Measurements from ENCODE around the gene ST3GAL3. TPM values are rescaled to one million over a fixed set of nuclear protein-coding genes. Genes with fewer than 3 reads are reported as not detected.

The ST3GAL3 gene
- total and polyA plus RNA-seq, 2 donors (not counting 3 experiments of a cell fraction or from before 2014, with no cell fraction given), result 14.3 to 35.8 TPM

- CTCF ChIA-PET, result no interaction called here
Observed at GRCh38 chr1:43887748-43888147, 180.4 kb downstream of the ST3GAL3 start.

More at GRCh38 chr1:43887748-43888147, 180.4 kb downstream of the ST3GAL3 start:
- no peak overlapping the region for H3K4me2 ChIP-seq (ENCODE audit: insufficient read depth, low read length)
- H2AFZ ChIP-seq (ENCODE audit: low read depth, low read length), result no peak overlapping the region
- no peaks in the 10 kb centered on the region for H3K79me2 ChIP-seq (ENCODE audit: control insufficient read depth, insufficient read depth, low read length)
- no peak overlapping the region for H3K27ac ChIP-seq (ENCODE audit: insufficient read depth, low read depth, low read length)
- TF ChIP-seq POLR2A (IDR thresholded peaks at IDR 0.05; ENCODE audit: low read depth, low read length), result no peak
- TF ChIP-seq FOS (IDR thresholded peaks at IDR 0.05; ENCODE audit: borderline replicate concordance, insufficient read depth, low read length), result no peak
- TF ChIP-seq GATA2 (IDR thresholded peaks at IDR 0.05; ENCODE audit: insufficient read depth, insufficient read length, low read depth, low read length), result no peak
- TF ChIP-seq, protein P1, sequence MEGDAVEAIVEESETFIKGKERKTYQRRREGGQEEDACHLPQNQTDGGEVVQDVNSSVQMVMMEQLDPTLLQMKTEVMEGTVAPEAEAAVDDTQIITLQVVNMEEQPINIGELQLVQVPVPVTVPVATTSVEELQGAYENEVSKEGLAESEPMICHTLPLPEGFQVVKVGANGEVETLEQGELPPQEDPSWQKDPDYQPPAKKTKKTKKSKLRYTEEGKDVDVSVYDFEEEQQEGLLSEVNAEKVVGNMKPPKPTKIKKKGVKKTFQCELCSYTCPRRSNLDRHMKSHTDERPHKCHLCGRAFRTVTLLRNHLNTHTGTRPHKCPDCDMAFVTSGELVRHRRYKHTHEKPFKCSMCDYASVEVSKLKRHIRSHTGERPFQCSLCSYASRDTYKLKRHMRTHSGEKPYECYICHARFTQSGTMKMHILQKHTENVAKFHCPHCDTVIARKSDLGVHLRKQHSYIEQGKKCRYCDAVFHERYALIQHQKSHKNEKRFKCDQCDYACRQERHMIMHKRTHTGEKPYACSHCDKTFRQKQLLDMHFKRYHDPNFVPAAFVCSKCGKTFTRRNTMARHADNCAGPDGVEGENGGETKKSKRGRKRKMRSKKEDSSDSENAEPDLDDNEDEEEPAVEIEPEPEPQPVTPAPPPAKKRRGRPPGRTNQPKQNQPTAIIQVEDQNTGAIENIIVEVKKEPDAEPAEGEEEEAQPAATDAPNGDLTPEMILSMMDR (IDR thresholded peaks at IDR 0.05; ENCODE audit: extremely low read depth in 1 of 2, insufficient read depth in 1 of 2, low read depth in 1 of 2, low read length in 2 of 2), result no peak
- TF ChIP-seq MAX (IDR thresholded peaks at IDR 0.05; ENCODE audit: insufficient read depth, insufficient read length), result no peak
- no peak for TF ChIP-seq EZH2 (IDR thresholded peaks at IDR 0.05; ENCODE audit: borderline replicate concordance, low read depth, low read length, severe bottlenecking)
- no peak for TF ChIP-seq POLR2AphosphoS5 (IDR thresholded peaks at IDR 0.05; ENCODE audit: insufficient read depth, low read depth, low read length)
- no peak for TF ChIP-seq JUN (IDR thresholded peaks at IDR 0.05; ENCODE audit: borderline replicate concordance, insufficient read depth, insufficient read length, low read depth)
- no peak for TF ChIP-seq MYC (IDR thresholded peaks at IDR 0.05; ENCODE audit: low read depth, low read length)
- DNase-seq (ENCODE audit: low read depth, low spot score), result no peak
- H3K9me1 ChIP-seq (replicated peaks; ENCODE audit: control insufficient read depth, extremely low read depth, insufficient read depth, low read length), result no peaks in the 10 kb centered on the region
- POLR2A ChIA-PET, result no interaction called here
- no peaks in the 10 kb centered on the region for H3K4me1 ChIP-seq (ENCODE audit: control insufficient read depth, extremely low read depth, insufficient read depth, low read length)
- H3K9me3 ChIP-seq (replicated peaks; ENCODE audit: control insufficient read depth, insufficient read depth, low read length), result no peaks in the 10 kb centered on the region
- H4K20me1 ChIP-seq (replicated peaks; ENCODE audit: control insufficient read depth, extremely low read depth, insufficient read depth, low read length), result no peaks in the 10 kb centered on the region
- H3K4me3 ChIP-seq (replicated peaks in 1 of 3; ENCODE audit: insufficient read depth in 1 of 3, low read depth in 1 of 3, low read length in 3 of 3), result no peak overlapping the region
- dilution Hi-C loops (cut with MboI; ENCODE audit: extremely low pct_ligation_motif_present, low sequenced_read_pairs) (no loop called here), intact Hi-C loops (cut with micrococcal nuclease) (no loop called here)
- H3K9ac ChIP-seq (replicated peaks; ENCODE audit: extremely low read depth, insufficient read depth, low read length), result no peak overlapping the region
- FAIRE-seq, result no peak
- no peaks in the 10 kb centered on the region for H3K27me3 ChIP-seq (ENCODE audit: control insufficient read depth in 2 of 2, insufficient read depth in 2 of 2, low read length in 2 of 2)
- BruUV-seq (replicated peaks), result no TSS peak
- no peaks in the 10 kb centered on the region for H3K36me3 ChIP-seq (ENCODE audit: control insufficient read depth in 2 of 2, extremely low read depth in 1 of 2, insufficient read depth in 2 of 2, low read length in 2 of 2)
